Upper lobe of left lung (tissue), 6 donors: ENCODE results near the gene OLIG2. TPM values are rescaled to one million over a fixed set of nuclear protein-coding genes. Genes with fewer than 3 reads are reported as not detected.

ENCODE experiments used
- ATAC-seq, 2 donors: fragments of 200-7000 bp; cut with Tn5 transposase; one replicate each; pipeline ENCODE4 v1.9.1; 2022; ENCODE audit warnings: mild to moderate bottlenecking in 2 of 2, moderate library complexity in 2 of 2; ENCODE audit not compliant: low FRiP score in 2 of 2
- DNase-seq, 2 donors: peaks; one replicate each; pipeline ENCODE4 v3.0.0-alpha.2; 2019 to 2020
- H3K27ac ChIP-seq, 4 donors: fragments of 200-600 bp; sonication (generic); one replicate each; pipeline ENCODE4 v1.5.1; 2016 to 2019
- H3K27me3 ChIP-seq, 4 donors: fragments of 200-600 bp; sonication (generic); one replicate each; pipeline ENCODE4 v1.5.1; 2017 to 2019
- H3K36me3 ChIP-seq, 4 donors: fragments of 200-600 bp; sonication (generic); one replicate each; pipeline ENCODE4 v1.5.1; 2016 to 2019
- H3K4me1 ChIP-seq, 4 donors: fragments of 200-600 bp; sonication (generic); one replicate each; pipeline ENCODE4 v1.5.1; 2018 to 2019
- H3K4me3 ChIP-seq, 4 donors: fragments of 200-600 bp; sonication (generic); one replicate each; pipeline ENCODE4 v1.5.1; 2017 to 2019; ENCODE audit warnings: mild to moderate bottlenecking in 2 of 4, moderate library complexity in 1 of 4
- H3K9me3 ChIP-seq, 4 donors: fragments of 200-600 bp; sonication (generic); one replicate each; pipeline ENCODE4 v1.5.1; 2018 to 2019
- EP300 ChIP-seq, 4 donors: sonication (generic); formaldehyde crosslinking; IDR thresholded peaks; one replicate each; pipeline ENCODE4 v1.5.1; 2017; ENCODE audit warnings: antibody characterized with exemption in 4 of 4, control low read depth in 2 of 4
- POLR2A ChIP-seq, 4 donors: fragments of 450-650 bp; IDR thresholded peaks; one replicate each; pipeline ENCODE4 v1.5.1; 2016 to 2017; ENCODE audit warnings: antibody characterized with exemption in 4 of 4, mild to moderate bottlenecking in 2 of 4
- POLR2AphosphoS5 ChIP-seq, 2 donors: sonication (generic); formaldehyde crosslinking; IDR thresholded peaks; one replicate each; pipeline ENCODE4 v1.5.1; 2017; ENCODE audit warnings: antibody characterized with exemption in 2 of 2
- WGBS, 2 donors: methylation state at CpG; one replicate each; pipeline ENCODE4 v1.1.5; 2017 to 2018; 5-methylcytosine and 5-hydroxymethylcytosine counted together
- total RNA-seq, 6 donors: library from RNA; depleted of rRNA in 4 of 6; stranded (reverse); fragments of >200 nt in 4 of 6; gene quantifications; one replicate each; pipeline versions ENCODE4 v1.1.0 to v1.2.1, GENCODE V29; 2016 to 2021
- TF ChIP-seq, protein P1 (sequence below), 6 experiments: fragments of 450-650 bp in 4 of 6; fragments of 200-600 bp in 2 of 6; sonication (generic) in 2 of 6; IDR thresholded peaks; one replicate each; pipeline ENCODE4 v1.5.1; 2016 to 2019; ENCODE audit warnings: antibody characterized with exemption in 6 of 6
- donor health status: DM: no; HTN: no; CAD: no; lungs with moderate emphysema.
- donor health status: DM: no; HTN: yes; CAD: no; lungs with severe emphysema.

OLIG2 gene
- total RNA-seq, 6 donors from 2014 or later = not detected

DNA sequence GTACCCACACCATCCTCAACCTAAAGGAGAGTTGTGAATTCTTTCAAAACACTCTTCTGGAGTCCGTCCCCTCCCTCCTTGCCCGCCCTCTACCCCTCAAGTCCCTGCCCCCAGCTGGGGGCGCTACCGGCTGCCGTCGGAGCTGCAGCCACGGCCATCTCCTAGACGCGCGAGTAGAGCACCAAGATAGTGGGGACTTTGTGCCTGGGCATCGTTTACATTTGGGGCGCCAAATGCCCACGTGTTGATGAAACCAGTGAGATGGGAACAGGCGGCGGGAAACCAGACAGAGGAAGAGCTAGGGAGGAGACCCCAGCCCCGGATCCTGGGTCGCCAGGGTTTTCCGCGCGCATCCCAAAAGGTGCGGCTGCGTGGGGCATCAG, 638 bp upstream of the OLIG2 start:
- no peaks in the 10 kb centered on the region for H3K9me3 ChIP-seq
- peak in 1 of 2 donors; percentile 48 for DNase-seq
- WGBS, 2 donors = 4 to 6% methylated on average over 21 to 22 of the region's 22 CpGs
- H3K36me3 ChIP-seq = no peaks in the 10 kb centered on the region
- H3K4me1 ChIP-seq = peaks cover 36 to 78% (median 61%) of the 10 kb centered on the region in 4 donors
- no peak overlapping the region for H3K27ac ChIP-seq
- ATAC-seq = no peak
- peaks cover 0 to 100% (median 71%) of the 10 kb centered on the region in 4 donors for H3K27me3 ChIP-seq
- no peak overlapping the region for H3K4me3 ChIP-seq
- TF ChIP-seq EP300 (IDR thresholded peaks at IDR 0.05) (no peak), POLR2AphosphoS5 (IDR thresholded peaks at IDR 0.05) (no peak), POLR2A (IDR thresholded peaks at IDR 0.05) (no peak)
- TF ChIP-seq, protein P1, sequence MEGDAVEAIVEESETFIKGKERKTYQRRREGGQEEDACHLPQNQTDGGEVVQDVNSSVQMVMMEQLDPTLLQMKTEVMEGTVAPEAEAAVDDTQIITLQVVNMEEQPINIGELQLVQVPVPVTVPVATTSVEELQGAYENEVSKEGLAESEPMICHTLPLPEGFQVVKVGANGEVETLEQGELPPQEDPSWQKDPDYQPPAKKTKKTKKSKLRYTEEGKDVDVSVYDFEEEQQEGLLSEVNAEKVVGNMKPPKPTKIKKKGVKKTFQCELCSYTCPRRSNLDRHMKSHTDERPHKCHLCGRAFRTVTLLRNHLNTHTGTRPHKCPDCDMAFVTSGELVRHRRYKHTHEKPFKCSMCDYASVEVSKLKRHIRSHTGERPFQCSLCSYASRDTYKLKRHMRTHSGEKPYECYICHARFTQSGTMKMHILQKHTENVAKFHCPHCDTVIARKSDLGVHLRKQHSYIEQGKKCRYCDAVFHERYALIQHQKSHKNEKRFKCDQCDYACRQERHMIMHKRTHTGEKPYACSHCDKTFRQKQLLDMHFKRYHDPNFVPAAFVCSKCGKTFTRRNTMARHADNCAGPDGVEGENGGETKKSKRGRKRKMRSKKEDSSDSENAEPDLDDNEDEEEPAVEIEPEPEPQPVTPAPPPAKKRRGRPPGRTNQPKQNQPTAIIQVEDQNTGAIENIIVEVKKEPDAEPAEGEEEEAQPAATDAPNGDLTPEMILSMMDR (IDR thresholded peaks at IDR 0.05) = no peak

- H3K4me1 ChIP-seq = peaks cover 35 to 73% (median 57%) of the 10 kb centered on the region in 4 donors
- no peak for ATAC-seq
- WGBS, 2 donors = 6 to 7% methylated on average over 21 of the region's 21 CpGs
- TF ChIP-seq EP300 (IDR thresholded peaks at IDR 0.05) = no peak
- TF ChIP-seq POLR2A (IDR thresholded peaks at IDR 0.05) = no peak
- TF ChIP-seq, protein P1 (IDR thresholded peaks at IDR 0.05) = no peak
- no peak for TF ChIP-seq POLR2AphosphoS5 (IDR thresholded peaks at IDR 0.05)
- H3K27me3 ChIP-seq = peaks cover 0 to 96% (median 64%) of the 10 kb centered on the region in 4 donors
- no peak overlapping the region for H3K27ac ChIP-seq
- no peak overlapping the region for H3K4me3 ChIP-seq
- H3K36me3 ChIP-seq = no peaks in the 10 kb centered on the region
- peak in 1 of 2 donors; percentile 54 for DNase-seq
- no peaks in the 10 kb centered on the region for H3K9me3 ChIP-seq
These were observed 716 bp downstream of the OLIG2 start for GRCh38 chr21:33026443-33026858.

- no peak overlapping the region for H3K27ac ChIP-seq
- peaks cover 35 to 73% (median 57%) of the 10 kb centered on the region in 4 donors for H3K4me1 ChIP-seq
- no peaks in the 10 kb centered on the region for H3K36me3 ChIP-seq
- H3K9me3 ChIP-seq = no peaks in the 10 kb centered on the region
- H3K27me3 ChIP-seq = peaks cover 0 to 91% (median 61%) of the 10 kb centered on the region in 4 donors
- no peak overlapping the region for H3K4me3 ChIP-seq
- WGBS, 2 donors = 2 to 5% methylated on average over 5 to 48 of the region's 54 CpGs
- TF ChIP-seq POLR2AphosphoS5 (IDR thresholded peaks at IDR 0.05) (no peak), EP300 (IDR thresholded peaks at IDR 0.05) (no peak), POLR2A (IDR thresholded peaks at IDR 0.05) (no peak)
- TF ChIP-seq, protein P1 (IDR thresholded peaks at IDR 0.05) = no peak
- peak in 1 of 2 donors; percentile 75 for DNase-seq
- no peak for ATAC-seq
These were observed 1.2 kb downstream of the OLIG2 start for GRCh38 chr21:33026878-33027400.

GRCh38 chr21:33027401-33028286, 1.9 kb downstream of the OLIG2 start:
- Histone ChIP-seq H3K27ac (no peak overlapping the region), H3K4me1 (peaks cover 35 to 69% (median 56%) of the 10 kb centered on the region in 4 donors), H3K4me3 (no peak overlapping the region), H3K27me3 (peaks cover 0 to 86% (median 58%) of the 10 kb centered on the region in 4 donors), H3K36me3 (no peaks in the 10 kb centered on the region), H3K9me3 (no peaks in the 10 kb centered on the region)
- DNase-seq (peak in 1 of 2 donors; percentile 83), ATAC-seq (no peak)
- TF ChIP-seq, protein P1 (IDR thresholded peaks at IDR 0.05) = no peak
- no peak for TF ChIP-seq EP300 (IDR thresholded peaks at IDR 0.05)
- no peak for TF ChIP-seq POLR2AphosphoS5 (IDR thresholded peaks at IDR 0.05)
- TF ChIP-seq POLR2A (IDR thresholded peaks at IDR 0.05) = no peak
- 3 to 4% methylated on average over 20 to 33 of the region's 85 CpGs for WGBS, 2 donors
